Stomach (tissue), 9 donors: Measurements from ENCODE around the gene GAREM2. TPM values are rescaled to one million over a fixed set of nuclear protein-coding genes. Genes with fewer than 3 reads are reported as not detected.

Experiments
- DNase-seq, 2 donors: peaks; one replicate each; pipeline versions ENCODE4 v3.0.0 to v3.0.0-alpha.2; 2013 to 2019
- H3K27ac ChIP-seq, 5 donors: fragments of 200-600 bp in 4 of 5; sonication (generic) in 4 of 5; one replicate each; pipeline ENCODE4 v1.5.1; 2013 to 2019; ENCODE audit warnings: mild to moderate bottlenecking in 1 of 5, moderate library complexity in 1 of 5
- H3K27me3 ChIP-seq, 3 donors: fragments of 200-600 bp; sonication (generic); one replicate each; pipeline ENCODE4 v1.5.1; 2017 to 2019; ENCODE audit warnings: mixed run types in 1 of 3
- H3K36me3 ChIP-seq, 4 donors: fragments of 200-600 bp; sonication (generic); 1 replicate in 3 of 4; 2 replicates in 1 of 4; pipeline ENCODE4 v1.5.1; 2016 to 2019
- H3K4me1 ChIP-seq, 4 donors: fragments of 200-600 bp; sonication (generic); one replicate each; pipeline ENCODE4 v1.5.1; 2016 to 2019
- H3K4me3 ChIP-seq, 4 donors: fragments of 200-600 bp; sonication (generic) in 3 of 4; one replicate each; pipeline ENCODE4 v1.5.1; 2016 to 2019; ENCODE audit warnings: mild to moderate bottlenecking in 1 of 4
- H3K9me3 ChIP-seq, 4 donors: fragments of 200-600 bp; sonication (generic); one replicate each; pipeline ENCODE4 v1.5.1; 2016 to 2019
- EP300 ChIP-seq: sonication (generic); formaldehyde crosslinking; IDR thresholded peaks from one replicate; pipeline ENCODE4 v1.6.1; 2017; ENCODE audit warnings: antibody characterized with exemption
- POLR2A ChIP-seq, 4 donors: fragments of 450-650 bp; IDR thresholded peaks; one replicate each; pipeline ENCODE4 v1.6.1; 2016; ENCODE audit warnings: antibody characterized with exemption in 4 of 4, control low read depth in 2 of 4, mild to moderate bottlenecking in 1 of 4, moderate library complexity in 1 of 4
- POLR2AphosphoS5 ChIP-seq, 3 donors: sonication (generic); formaldehyde crosslinking; IDR thresholded peaks; one replicate each; pipeline ENCODE4 v1.6.1; 2016; ENCODE audit warnings: antibody characterized with exemption in 3 of 3
- WGBS, 5 donors: extraction: QIAGEN DNeasy Blood & Tissue Kit in 3 of 5; methylation state at CpG; one replicate each; pipeline versions ENCODE4 v1.1.5 to v1.1.7; 2013 to 2018; 5-methylcytosine and 5-hydroxymethylcytosine counted together
- intact Hi-C: fragments of 100-400 bp; cut with DNase I; formaldehyde crosslinking; loops from one replicate; pipeline ENCODE4 v1.15.1; 2023; ENCODE audit warnings: low total_unique reads
- polyA plus RNA-seq, 3 donors: library from polyadenylated mRNA; stranded (reverse); fragments of 200-250 nt; gene quantifications; one replicate each; pipeline ENCODE4 v1.2.3, GENCODE V29; 2013
- total RNA-seq, 5 donors: library from RNA; depleted of rRNA; stranded (reverse); fragments of >200 nt; gene quantifications; one replicate each; pipeline versions ENCODE4 v1.1.0 to v1.2.3, GENCODE V29; 2014 to 2016
- TF ChIP-seq, protein P1 (sequence below), 7 experiments: fragments of 450-650 bp in 4 of 7; fragments of 200-600 bp in 3 of 7; sonication (generic) in 3 of 7; IDR thresholded peaks; one replicate each; pipeline ENCODE4 v1.5.1; 2016 to 2019; ENCODE audit warnings: antibody characterized with exemption in 7 of 7, control low read depth in 2 of 7, mild to moderate bottlenecking in 1 of 7
- donor health status: healthy with polysubstance abuse.
- donor health status: Bipolar disorder and iron deficiency.
- donor health status: healthy.

Gene GAREM2
- total and polyA plus RNA-seq, 8 donors, result under 0.01 to 2.3 (median 1.2) TPM; not detected in 2

DNA sequence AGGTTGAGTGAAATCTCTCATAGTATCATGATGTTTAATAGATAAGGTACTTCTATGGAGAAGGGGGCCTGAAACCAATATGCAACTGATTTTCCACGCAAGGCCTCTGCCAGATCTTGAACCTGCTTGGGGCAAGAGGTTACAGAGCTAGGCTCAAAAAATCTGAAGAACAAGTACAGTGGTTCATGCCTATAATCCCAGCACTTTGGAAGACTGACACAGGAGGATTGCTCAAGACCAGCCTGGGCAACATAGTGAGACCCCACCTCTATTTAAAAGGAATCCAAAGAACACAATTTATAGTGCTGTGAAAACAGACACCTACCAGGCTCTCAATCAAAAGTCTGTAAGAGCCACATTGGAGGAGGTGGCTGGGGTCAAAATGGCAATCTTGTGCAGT lies 42.9 kb downstream of the GAREM2 start:
- H3K4me3 ChIP-seq, result no peak overlapping the region
- WGBS, 5 donors, result 93 to 100% (median 97%) methylated on average over 1 of the region's 1 CpG
- H3K36me3 ChIP-seq, result peaks cover 26 to 100% (median 95%) of the 10 kb centered on the region in 4 donors
- no peaks in the 10 kb centered on the region for H3K27me3 ChIP-seq
- DNase-seq, result no peak
- H3K27ac ChIP-seq, result no peak overlapping the region
- no peaks in the 10 kb centered on the region for H3K9me3 ChIP-seq
- TF ChIP-seq POLR2A (IDR thresholded peaks at IDR 0.05) (no peak), EP300 (no peak), POLR2AphosphoS5 (IDR thresholded peaks at IDR 0.05) (no peak)
- TF ChIP-seq, protein P1, sequence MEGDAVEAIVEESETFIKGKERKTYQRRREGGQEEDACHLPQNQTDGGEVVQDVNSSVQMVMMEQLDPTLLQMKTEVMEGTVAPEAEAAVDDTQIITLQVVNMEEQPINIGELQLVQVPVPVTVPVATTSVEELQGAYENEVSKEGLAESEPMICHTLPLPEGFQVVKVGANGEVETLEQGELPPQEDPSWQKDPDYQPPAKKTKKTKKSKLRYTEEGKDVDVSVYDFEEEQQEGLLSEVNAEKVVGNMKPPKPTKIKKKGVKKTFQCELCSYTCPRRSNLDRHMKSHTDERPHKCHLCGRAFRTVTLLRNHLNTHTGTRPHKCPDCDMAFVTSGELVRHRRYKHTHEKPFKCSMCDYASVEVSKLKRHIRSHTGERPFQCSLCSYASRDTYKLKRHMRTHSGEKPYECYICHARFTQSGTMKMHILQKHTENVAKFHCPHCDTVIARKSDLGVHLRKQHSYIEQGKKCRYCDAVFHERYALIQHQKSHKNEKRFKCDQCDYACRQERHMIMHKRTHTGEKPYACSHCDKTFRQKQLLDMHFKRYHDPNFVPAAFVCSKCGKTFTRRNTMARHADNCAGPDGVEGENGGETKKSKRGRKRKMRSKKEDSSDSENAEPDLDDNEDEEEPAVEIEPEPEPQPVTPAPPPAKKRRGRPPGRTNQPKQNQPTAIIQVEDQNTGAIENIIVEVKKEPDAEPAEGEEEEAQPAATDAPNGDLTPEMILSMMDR (IDR thresholded peaks at IDR 0.05), result no peak
- no peaks in the 10 kb centered on the region for H3K4me1 ChIP-seq
- intact Hi-C loops, result no loop called here

DNA sequence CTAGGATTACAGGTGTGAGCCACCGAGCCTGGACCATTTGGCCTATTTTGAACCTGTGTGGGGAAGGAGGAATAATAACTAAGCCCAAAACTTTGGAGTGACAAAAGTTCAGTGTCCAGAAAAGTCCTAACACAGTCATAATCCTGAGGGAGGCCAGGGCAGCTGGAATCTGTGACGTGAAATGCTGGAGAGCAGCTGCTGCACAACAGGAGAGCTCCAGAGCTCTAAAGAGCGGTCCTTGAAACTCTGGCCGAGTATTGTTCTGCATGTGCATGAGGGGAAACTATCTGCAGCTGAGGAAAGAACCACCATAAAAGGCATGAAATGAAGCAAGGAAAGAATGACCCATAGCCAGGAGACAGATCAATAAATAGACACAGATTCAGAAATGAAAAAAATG lies 43.7 kb downstream of the GAREM2 start:
- Histone ChIP-seq H3K36me3 (peaks cover 28 to 100% (median 95%) of the 10 kb centered on the region in 4 donors), H3K4me3 (no peak overlapping the region), H3K27ac (no peak overlapping the region), H3K9me3 (no peaks in the 10 kb centered on the region), H3K4me1 (no peaks in the 10 kb centered on the region), H3K27me3 (no peaks in the 10 kb centered on the region)
- TF ChIP-seq, protein P1 (IDR thresholded peaks at IDR 0.05), result no peak
- no peak for TF ChIP-seq POLR2AphosphoS5 (IDR thresholded peaks at IDR 0.05)
- TF ChIP-seq POLR2A (IDR thresholded peaks at IDR 0.05), result no peak
- no peak for TF ChIP-seq EP300
- intact Hi-C loops, result no loop called here
- 94 to 97% (median 97%) methylated on average over 4 of the region's 4 CpGs for WGBS, 5 donors
- DNase-seq, result no peak

DNA sequence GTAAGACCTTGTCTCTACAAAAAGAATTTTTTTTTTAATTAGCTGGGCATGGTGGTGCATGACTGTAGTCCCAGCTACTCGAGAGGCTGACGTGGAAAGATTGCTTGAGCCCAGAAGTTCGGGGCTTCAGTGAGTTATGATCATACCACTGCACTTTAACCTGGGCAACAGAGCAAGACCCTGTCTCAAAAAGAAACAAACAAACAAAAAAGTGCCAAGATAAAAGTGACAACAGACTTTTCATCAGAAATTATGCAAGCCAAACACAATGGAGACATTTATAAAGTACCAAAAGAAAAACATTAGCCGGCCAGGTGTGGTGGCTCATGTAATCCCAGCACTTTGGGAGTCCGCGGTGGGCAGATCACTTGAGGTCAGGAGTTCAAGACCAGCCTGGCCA lies 44.8 kb downstream of the GAREM2 start:
- H3K4me3 ChIP-seq, result no peak overlapping the region
- H3K9me3 ChIP-seq, result no peaks in the 10 kb centered on the region
- 78 to 84% (median 81%) methylated on average over 6 of the region's 6 CpGs for WGBS, 5 donors
- intact Hi-C loops, result no loop called here
- no peak for DNase-seq
- peaks cover 24 to 100% (median 95%) of the 10 kb centered on the region in 4 donors for H3K36me3 ChIP-seq
- H3K27ac ChIP-seq, result no peak overlapping the region
- no peaks in the 10 kb centered on the region for H3K4me1 ChIP-seq
- H3K27me3 ChIP-seq, result no peaks in the 10 kb centered on the region
- TF ChIP-seq EP300 (no peak), POLR2AphosphoS5 (IDR thresholded peaks at IDR 0.05) (no peak), POLR2A (IDR thresholded peaks at IDR 0.05) (no peak)

DNA sequence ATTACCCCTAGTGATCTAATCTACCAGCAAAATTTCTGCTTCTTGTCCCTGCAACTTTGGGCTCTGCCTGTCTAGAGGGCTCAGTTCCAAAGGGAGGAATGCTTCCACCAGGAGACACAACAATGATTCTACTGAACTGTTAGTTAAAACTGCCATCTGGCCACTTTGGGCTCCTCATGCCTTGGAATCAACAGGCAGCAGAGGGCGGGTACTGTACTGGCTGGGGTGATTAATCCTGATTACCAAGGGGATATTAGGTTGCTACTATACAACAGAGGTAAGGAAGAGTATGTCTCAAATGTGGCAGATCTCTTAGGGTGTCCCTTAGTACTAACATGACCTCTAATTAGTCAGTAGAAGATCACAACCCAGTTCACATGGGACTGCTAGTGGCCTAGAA lies 50.1 kb downstream of the GAREM2 start:
- WGBS, 5 donors, result 88 to 100% (median 97%) methylated on average over 1 of the region's 1 CpG
- TF ChIP-seq POLR2A (IDR thresholded peaks at IDR 0.05) (no peak), EP300 (no peak), POLR2AphosphoS5 (IDR thresholded peaks at IDR 0.05) (no peak)
- TF ChIP-seq, protein P1 (IDR thresholded peaks at IDR 0.05), result no peak
- H3K9me3 ChIP-seq, result no peaks in the 10 kb centered on the region
- no peaks in the 10 kb centered on the region for H3K27me3 ChIP-seq
- intact Hi-C loops, result no loop called here
- H3K4me1 ChIP-seq, result no peaks in the 10 kb centered on the region
- H3K36me3 ChIP-seq, result peaks cover 10 to 91% (median 84%) of the 10 kb centered on the region in 4 donors
- H3K4me3 ChIP-seq, result no peak overlapping the region
- no peak for DNase-seq
- no peak overlapping the region for H3K27ac ChIP-seq

DNA sequence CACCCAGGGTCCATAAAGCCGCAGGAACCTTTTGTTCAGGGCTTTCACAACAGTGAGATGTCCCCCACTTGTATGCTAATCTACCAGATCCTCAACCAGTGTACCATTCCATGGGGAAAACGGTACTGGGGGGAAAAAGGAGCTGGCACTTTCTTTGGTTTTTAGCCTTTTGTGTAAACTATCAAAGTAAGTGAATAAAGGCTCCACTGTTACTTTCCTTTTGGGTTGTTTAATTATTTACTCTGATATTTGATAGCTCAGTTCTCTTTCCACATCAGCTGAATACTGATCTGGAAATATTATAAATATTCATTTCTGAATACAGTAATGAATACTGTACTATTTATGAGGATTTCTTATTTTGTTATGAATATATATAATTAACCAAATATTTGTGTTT lies 51.2 kb downstream of the GAREM2 start:
- no peak for TF ChIP-seq POLR2AphosphoS5 (IDR thresholded peaks at IDR 0.05)
- TF ChIP-seq POLR2A (IDR thresholded peaks at IDR 0.05), result no peak
- TF ChIP-seq, protein P1 (IDR thresholded peaks at IDR 0.05), result no peak
- TF ChIP-seq EP300, result no peak
- no peak overlapping the region for H3K27ac ChIP-seq
- H3K9me3 ChIP-seq, result no peaks in the 10 kb centered on the region
- intact Hi-C loops, result no loop called here
- 56 to 78% (median 68%) methylated on average over 2 of the region's 2 CpGs for WGBS, 5 donors
- H3K4me1 ChIP-seq, result no peaks in the 10 kb centered on the region
- no peak for DNase-seq
- H3K27me3 ChIP-seq, result no peaks in the 10 kb centered on the region
- H3K36me3 ChIP-seq, result peaks cover 21 to 91% (median 86%) of the 10 kb centered on the region in 4 donors
- H3K4me3 ChIP-seq, result no peak overlapping the region
